Astrocyte of the cerebellum (primary cell): ENCODE results near the gene ZFX.

Experiments used
- DNase-seq: peaks from one replicate; pipeline ENCODE4 v3.0.0-alpha.2; 2011; ENCODE audit warnings: low read depth
- H3K4me3 ChIP-seq: 2 replicates; pipeline ENCODE4 v1.5.1; 2011; ENCODE audit warnings: mild to moderate bottlenecking, low read depth, low read length, moderate library complexity
- CTCF ChIP-seq: IDR thresholded peaks from 2 replicates; pipeline ENCODE4 v1.5.1; 2012; ENCODE audit warnings: low read length, low read depth, moderate library complexity, mild to moderate bottlenecking; ENCODE audit errors: missing control alignments
- in situ Hi-C: cut with HindIII; loops from 2 replicates; pipeline ENCODE4 v1.10.0; 2017; ENCODE audit warnings: low sequenced_read_pairs

The ZFX gene

DNA sequence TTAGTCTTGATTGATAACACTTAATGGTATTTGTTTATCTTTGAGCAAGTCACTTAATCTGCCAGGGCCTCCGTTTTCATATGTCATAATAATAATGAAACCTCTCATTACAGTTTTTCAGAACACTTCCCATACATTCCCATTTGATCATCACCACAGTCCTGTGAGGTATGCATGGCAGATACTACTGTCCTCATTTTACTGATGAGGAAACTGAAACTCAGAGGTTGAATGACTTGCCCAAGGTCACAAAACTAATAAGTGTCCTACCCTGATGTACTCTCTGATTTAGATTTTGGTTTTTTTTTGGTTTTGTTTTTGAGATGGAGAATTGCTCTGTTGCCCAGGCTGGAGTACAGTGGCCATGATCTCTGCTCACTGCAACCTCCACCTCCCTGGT, 25.7 kb downstream of the ZFX start:
- in situ Hi-C loops = no loop called here
- DNase-seq = no peak
- no peak for TF ChIP-seq CTCF
- no peak overlapping the region for H3K4me3 ChIP-seq

- in situ Hi-C loops = no loop called here
- DNase-seq = no peak
- no peak overlapping the region for H3K4me3 ChIP-seq
- no peak for TF ChIP-seq CTCF
These were observed 28.9 kb downstream of the ZFX start for GRCh38 chrX:24178441-24178840.

DNA sequence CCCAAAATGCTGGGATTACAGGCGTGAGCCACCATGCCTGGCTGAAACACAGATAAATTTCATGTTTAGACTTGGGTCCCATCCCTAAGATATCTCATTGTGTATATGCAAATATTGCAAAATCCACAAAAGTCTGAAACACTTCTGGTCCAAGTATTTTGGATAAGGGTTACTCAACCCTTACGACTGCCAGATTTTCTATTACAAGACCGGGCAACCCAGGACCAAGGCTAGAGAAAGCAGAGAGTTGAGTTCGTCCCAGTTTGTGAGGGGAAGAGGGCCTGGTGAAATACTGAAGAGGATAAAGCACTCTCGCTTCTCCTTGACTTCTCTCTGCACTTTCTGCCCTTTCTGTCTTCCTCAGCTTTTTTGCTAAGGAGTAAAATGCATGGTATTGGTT, 34.5 kb downstream of the ZFX start:
- in situ Hi-C loops = no loop called here
- H3K4me3 ChIP-seq = no peak overlapping the region
- TF ChIP-seq CTCF = no peak

GRCh38 chrX:24186483-24186882, 37.0 kb downstream of the ZFX start:
- no peak for TF ChIP-seq CTCF
- DNase-seq = no peak
- in situ Hi-C loops = no loop called here
- H3K4me3 ChIP-seq = no peak overlapping the region

More for the DNA sequence above, 34.5 kb downstream of the ZFX start:
- DNase-seq = no peak

- in situ Hi-C loops = no loop called here
- no peak for TF ChIP-seq CTCF
- DNase-seq = no peak
- no peak overlapping the region for H3K4me3 ChIP-seq
These were observed 37.5 kb downstream of the ZFX start for GRCh38 chrX:24186986-24187385.

GRCh38 chrX:24189490-24189889, 40.0 kb downstream of the ZFX start:
- in situ Hi-C loops = no loop called here
- TF ChIP-seq CTCF = no peak
- DNase-seq = no peak
- no peak overlapping the region for H3K4me3 ChIP-seq
